SK-N-SH (cell line): ENCODE results near the gene KCTD5. TPM values are rescaled to one million over a fixed set of nuclear protein-coding genes. Genes with fewer than 3 reads are reported as not detected.
A peak's percentile ranks its signal among the peaks of the same experiment; 100 is the strongest.

ENCODE experiments used
- CTCF ChIA-PET: fragments of 300-600, 350-600 bp; formaldehyde crosslinking; extraction: SDS; loops from one replicate; lab custom pipeline; 2021; lab: Yijun Ruan, JAX
- POLR2A ChIA-PET: fragments of 350-600 bp; sonication (Branson Sonifier 250); formaldehyde crosslinking; extraction: SDS; loops from one replicate; lab custom pipeline; 2020; ENCODE audit warnings: antibody characterized with exemption, inconsistent platforms; lab: Yijun Ruan, JAX
- DNase-seq: peaks from one replicate; pipeline ENCODE4 v3.0.0; 2012
- H2AFZ ChIP-seq: fragments of 200-600 bp; sonication (generic); 2 replicates; pipeline ENCODE4 v1.8.1; 2016; ENCODE audit warnings: antibody characterized with exemption, mild to moderate bottlenecking, low read depth
- H3F3A ChIP-seq: fragments of 200-600 bp; sonication (generic); replicated peaks from 2 replicates; pipeline ENCODE3; 2016; ENCODE audit warnings: antibody characterized with exemption, mild to moderate bottlenecking; ENCODE audit not compliant: insufficient read depth
- H3K27ac ChIP-seq, 2 experiments: fragments of 200-500 bp in 1 of 2; fragments of 200-600 bp in 1 of 2; sonication (Bioruptor generic) in 1 of 2; sonication (generic), shearing (Covaris generic) in 1 of 2; 2 replicates each; pipeline versions ENCODE4 v1.5.1 to v1.6.1; 2014 to 2016; ENCODE audit warnings: low read depth in 2 of 2, inconsistent platforms in 1 of 2, low read length in 1 of 2, mild to moderate bottlenecking in 1 of 2, mixed read lengths in 1 of 2
- H3K27me3 ChIP-seq: fragments of 200-600 bp; sonication (generic), shearing (Covaris generic); 2 replicates; pipeline ENCODE4 v1.6.1; 2016; ENCODE audit warnings: mixed run types; ENCODE audit not compliant: insufficient read depth
- H3K36me3 ChIP-seq, 2 experiments: fragments of 200-500 bp in 1 of 2; fragments of 200-600 bp in 1 of 2; sonication (Bioruptor generic) in 1 of 2; sonication (generic) in 1 of 2; replicated peaks in 1 of 2; 2 replicates each; pipeline versions ENCODE3 to v1.5.1; 2014 to 2016; ENCODE audit warnings: low read length in 1 of 2, mild to moderate bottlenecking in 1 of 2; ENCODE audit not compliant: insufficient read depth in 2 of 2, control insufficient read depth in 1 of 2
- H3K4me1 ChIP-seq, 2 experiments: fragments of 200-500 bp in 1 of 2; fragments of 200-600 bp in 1 of 2; sonication (Bioruptor generic) in 1 of 2; sonication (generic), shearing (Covaris generic) in 1 of 2; 2 replicates each; pipeline versions ENCODE4 v1.5.1 to v1.6.1; 2014 to 2016; ENCODE audit warnings: low read depth in 1 of 2, low read length in 1 of 2, mixed run types in 1 of 2; ENCODE audit not compliant: insufficient read depth in 2 of 2, control insufficient read depth in 1 of 2
- H3K4me2 ChIP-seq: fragments of 200-600 bp; sonication (generic), shearing (Covaris generic); 2 replicates; pipeline ENCODE4 v1.6.1; 2017; ENCODE audit warnings: mixed run types
- H3K4me3 ChIP-seq, 2 experiments: fragments of 200-500 bp in 1 of 2; fragments of 200-600 bp in 1 of 2; sonication (Bioruptor generic) in 1 of 2; sonication (generic), shearing (Covaris generic) in 1 of 2; 2 replicates each; pipeline versions ENCODE4 v1.5.1 to v1.8.1; 2014 to 2016; ENCODE audit warnings: low read depth in 2 of 2, inconsistent platforms in 1 of 2, low read length in 1 of 2, mild to moderate bottlenecking in 1 of 2, mixed read lengths in 1 of 2, moderate library complexity in 1 of 2
- H3K79me2 ChIP-seq: fragments of 200-600 bp; sonication (generic); 2 replicates; pipeline ENCODE4 v1.8.1; 2017; ENCODE audit warnings: mild to moderate bottlenecking; ENCODE audit not compliant: insufficient read depth
- H3K9ac ChIP-seq: fragments of 200-600 bp; sonication (generic); 2 replicates; pipeline ENCODE4 v1.6.1; 2017; ENCODE audit warnings: mixed run types
- H3K9me2 ChIP-seq: fragments of 200-600 bp; sonication (generic); 2 replicates; pipeline ENCODE4 v1.6.1; 2017; ENCODE audit warnings: mixed run types
- H3K9me3 ChIP-seq: fragments of 200-600 bp; sonication (generic); 2 replicates; pipeline ENCODE4 v1.6.1; 2017; ENCODE audit warnings: mixed run types, mild to moderate bottlenecking, moderate library complexity
- H4K20me1 ChIP-seq: fragments of 200-600 bp; sonication (generic); 2 replicates; pipeline ENCODE4 v1.6.1; 2017; ENCODE audit warnings: mild to moderate bottlenecking, mixed run types; ENCODE audit not compliant: insufficient read depth
- CHD2 ChIP-seq: fragments of 150-350 bp; IDR thresholded peaks from 2 replicates; pipeline ENCODE4 v1.6.1; 2018; ENCODE audit warnings: low read length; ENCODE audit not compliant: partially characterized antibody
- CTCF ChIP-seq: fragments of 200-600 bp; sonication (generic); IDR thresholded peaks from 2 replicates; pipeline ENCODE4 v1.6.1; 2017; ENCODE audit warnings: antibody characterized with exemption, mild to moderate bottlenecking, moderate library complexity
- ELF1 ChIP-seq: IDR thresholded peaks from 2 replicates; pipeline ENCODE4 v1.4.0; 2012
- EZH2phosphoT487 ChIP-seq: fragments of 200-600 bp; sonication (generic); IDR thresholded peaks from 2 replicates; pipeline ENCODE4 v1.6.1; 2017; ENCODE audit warnings: low read depth, mixed run types, mild to moderate bottlenecking, antibody characterized with exemption, moderate library complexity, borderline replicate concordance
- FOSL2 ChIP-seq: IDR thresholded peaks from 2 replicates; pipeline ENCODE4 v1.4.0; 2012; ENCODE audit warnings: low read depth, mild to moderate bottlenecking, moderate library complexity, borderline replicate concordance
- GABPA ChIP-seq: IDR thresholded peaks from 2 replicates; pipeline ENCODE4 v1.4.0; 2012; ENCODE audit warnings: low read depth, mild to moderate bottlenecking
- GATA2 ChIP-seq: sonication (generic); formaldehyde crosslinking; IDR thresholded peaks from 2 replicates; pipeline ENCODE4 v1.5.0; 2020; ENCODE audit warnings: mild to moderate bottlenecking, missing genetic modification reagents
- MEF2A ChIP-seq: IDR thresholded peaks from 2 replicates; pipeline ENCODE4 v1.4.0; 2012; ENCODE audit warnings: low read depth, borderline replicate concordance
- NRF1 ChIP-seq: IDR thresholded peaks from 2 replicates; pipeline ENCODE4 v1.6.1; 2012; ENCODE audit warnings: low read depth, mild to moderate bottlenecking, low read length
- POLR2AphosphoS5 ChIP-seq: IDR thresholded peaks from 2 replicates; pipeline ENCODE4 v1.6.1; 2012; ENCODE audit warnings: low read depth, low read length
- REST ChIP-seq: IDR thresholded peaks from 2 replicates; pipeline ENCODE4 v1.6.1; 2012; ENCODE audit warnings: mild to moderate bottlenecking, low read depth, low read length, moderate library complexity
- RFX5 ChIP-seq: IDR thresholded peaks from 2 replicates; pipeline ENCODE4 v1.6.1; 2012; ENCODE audit warnings: mild to moderate bottlenecking, improper control_type of control experiment, low read length
- RXRA ChIP-seq: IDR thresholded peaks from 2 replicates; pipeline ENCODE4 v1.4.0; 2012; ENCODE audit warnings: low read depth, mild to moderate bottlenecking, borderline replicate concordance
- TAF1 ChIP-seq: IDR thresholded peaks from 2 replicates; pipeline ENCODE4 v1.6.1; 2012; ENCODE audit warnings: low read depth, mild to moderate bottlenecking, low read length, moderate library complexity, borderline replicate concordance
- TEAD4 ChIP-seq: IDR thresholded peaks from 2 replicates; pipeline ENCODE4 v1.4.0; 2012; ENCODE audit warnings: mild to moderate bottlenecking, borderline replicate concordance; ENCODE audit not compliant: insufficient read depth
- ZBTB33 ChIP-seq: IDR thresholded peaks from 2 replicates; pipeline ENCODE4 v1.4.0; 2012; ENCODE audit warnings: low read depth, borderline replicate concordance
- WGBS: methylation state at CpG from one replicate; pipeline ENCODE4 v1.1.6; 2017; ENCODE audit warnings: low lambda C conversion rate; 5-methylcytosine and 5-hydroxymethylcytosine counted together
- polyA plus RNA-seq, 3 experiments: library from polyadenylated mRNA; depleted of rRNA; stranded (reverse); fragments of >200 nt; gene quantifications; 2 replicates each; pipeline ENCODE4 v1.2.3, GENCODE V29; 2012

The KCTD5 gene
- polyA plus RNA-seq, 1 of the 3 experiments (the other 2 are of a cell fraction) = 53.4 TPM

DNA sequence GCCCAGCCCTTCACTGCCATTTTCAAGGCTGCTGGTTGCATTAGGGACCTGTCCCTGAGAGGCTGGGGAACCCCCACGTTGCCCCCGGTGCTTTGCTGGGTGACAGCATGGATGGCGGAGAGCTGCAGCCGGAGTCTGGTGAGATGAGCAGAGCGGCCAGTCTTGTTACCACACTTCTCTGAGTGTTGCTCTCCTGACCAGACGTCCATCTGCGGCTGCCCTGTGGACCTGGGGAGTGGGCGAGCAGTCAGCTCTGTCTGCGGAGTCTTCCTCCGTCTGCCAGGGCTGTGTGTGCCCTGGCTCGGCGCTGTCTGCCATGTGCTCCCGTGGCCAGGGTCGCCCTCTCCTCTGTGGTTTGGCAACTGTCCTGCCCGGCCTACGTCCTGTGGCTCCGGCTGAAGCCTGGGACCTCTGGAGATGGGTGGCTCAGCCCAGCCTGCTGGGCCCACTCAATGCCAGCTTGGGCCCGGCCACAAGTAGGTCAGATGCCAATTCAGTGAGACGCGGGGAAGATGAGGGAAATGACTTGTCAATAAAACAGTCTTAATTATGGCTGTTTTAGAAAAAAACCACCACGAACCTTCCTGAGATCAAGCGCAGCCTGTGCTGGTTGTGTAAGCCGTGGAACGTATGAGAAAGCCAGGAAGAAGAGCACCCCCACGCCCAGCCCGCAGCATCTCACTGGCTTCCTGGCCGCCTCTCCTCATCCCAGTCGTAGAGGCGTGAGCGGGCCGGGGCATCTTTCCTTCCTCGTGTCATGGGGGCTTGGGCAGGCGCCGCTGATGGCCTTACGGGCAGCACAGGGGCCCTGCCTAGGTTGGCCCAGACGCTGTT, 7.9 kb downstream of the KCTD5 start (continued):
- TF ChIP-seq CTCF (no peak), RXRA (no peak), TEAD4 (no peak), FOSL2 (no peak), TAF1 (no peak), GABPA (no peak), EZH2phosphoT487 (no peak), ELF1 (no peak), POLR2AphosphoS5 (no peak), REST (no peak)

DNA sequence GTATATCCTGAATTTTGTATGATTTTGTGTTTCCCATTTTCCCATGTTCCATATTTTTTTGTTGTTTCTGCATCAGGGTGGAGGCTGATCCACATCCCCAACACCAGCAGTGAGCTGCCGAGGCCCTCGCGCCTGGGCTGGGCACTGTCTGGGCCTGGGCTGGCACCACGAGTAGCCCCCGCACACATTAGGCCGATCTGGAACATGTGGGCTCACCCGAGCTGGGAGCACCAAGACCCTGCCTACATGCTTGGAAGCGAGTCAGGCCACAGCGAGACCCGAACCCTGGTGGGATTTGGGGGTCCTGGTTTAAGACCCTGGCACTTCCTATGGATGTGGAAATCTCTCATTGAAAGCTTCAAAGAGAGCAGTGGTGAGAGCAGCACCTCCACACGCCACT, 8.5 kb downstream of the KCTD5 start:
- H3K9me3 ChIP-seq = no peaks in the 10 kb centered on the region
- ChIA-PET POLR2A (interaction anchor here (1.4 kb wide), 1 partner anchor 9 kb away, joined by 4 read pairs; the partner anchor contains the start of gene KCTD5), CTCF (no interaction called here)
- H3K9me2 ChIP-seq = no peaks in the 10 kb centered on the region
- H3K4me2 ChIP-seq = no peak overlapping the region
- H3F3A ChIP-seq = no peaks in the 10 kb centered on the region
- H3K79me2 ChIP-seq = peaks cover 55% of the 10 kb centered on the region
- H3K27me3 ChIP-seq = no peaks in the 10 kb centered on the region
- no peaks in the 10 kb centered on the region for H3K4me1 ChIP-seq
- H3K27ac ChIP-seq = no peak overlapping the region
- H3K4me3 ChIP-seq = no peak overlapping the region
- peaks cover 0 to 10% of the 10 kb centered on the region in 2 experiments for H3K36me3 ChIP-seq
- peak; percentile 9 for DNase-seq
- H2AFZ ChIP-seq = no peak overlapping the region
- peaks cover 45% of the 10 kb centered on the region for H4K20me1 ChIP-seq
- 96% methylated on average over 8 of the region's 11 CpGs for WGBS
- no peak overlapping the region for H3K9ac ChIP-seq
- TF ChIP-seq ZBTB33 (no peak), MEF2A (no peak), GATA2 (CRISPR knock-in tag) (no peak), NRF1 (no peak), CHD2 (no peak), FOSL2 (no peak), RFX5 (no peak), ELF1 (no peak), POLR2AphosphoS5 (no peak)
